Measurements from ENCODE around the gene ZDHHC14. TPM values are rescaled to one million over a fixed set of nuclear protein-coding genes. Genes with fewer than 3 reads are reported as not detected.
A peak's percentile ranks its signal among the peaks of the same experiment; 100 is the strongest.
"Not testable (repeated sequence)": the region's sequence is repeated elsewhere in the genome, so short reads cannot be mapped to it uniquely, and the experiment has no call there.

ZDHHC14 gene
- total RNA-seq, 1 donor from 2014 or later = 3.1 TPM

DNA sequence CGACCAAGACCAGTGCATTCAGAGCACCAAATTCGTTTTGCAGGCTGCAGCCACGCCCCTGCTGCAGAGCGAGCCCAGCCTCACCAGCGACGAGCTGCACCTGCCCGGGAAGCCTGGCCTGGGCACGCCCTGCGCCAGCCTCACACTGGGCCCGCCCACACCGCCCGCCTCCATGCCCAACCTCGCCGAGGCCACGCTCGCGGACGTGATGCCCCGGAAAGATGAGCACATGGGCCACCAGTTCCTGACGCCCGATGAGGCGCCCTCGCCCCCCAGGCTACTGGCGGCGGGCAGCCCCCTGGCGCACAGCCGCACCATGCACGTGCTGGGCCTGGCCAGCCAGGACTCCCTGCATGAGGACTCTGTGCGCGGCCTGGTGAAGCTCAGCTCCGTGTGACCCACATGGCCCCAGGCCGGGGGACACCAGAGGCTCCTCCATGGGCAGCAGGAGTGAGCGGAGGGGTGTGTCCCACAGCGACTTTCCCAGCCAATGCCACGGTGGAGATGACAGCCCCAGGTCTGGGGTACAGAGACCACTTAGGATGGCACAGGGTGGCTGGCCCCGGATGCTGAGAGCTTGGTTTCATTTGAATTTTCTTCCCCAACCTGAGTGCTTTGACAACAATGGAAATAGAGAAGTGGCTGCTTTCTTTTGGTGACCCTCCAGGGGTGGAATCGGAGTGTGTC, 291.9 kb downstream of the ZDHHC14 start:
- no peak for ATAC-seq

DNA sequence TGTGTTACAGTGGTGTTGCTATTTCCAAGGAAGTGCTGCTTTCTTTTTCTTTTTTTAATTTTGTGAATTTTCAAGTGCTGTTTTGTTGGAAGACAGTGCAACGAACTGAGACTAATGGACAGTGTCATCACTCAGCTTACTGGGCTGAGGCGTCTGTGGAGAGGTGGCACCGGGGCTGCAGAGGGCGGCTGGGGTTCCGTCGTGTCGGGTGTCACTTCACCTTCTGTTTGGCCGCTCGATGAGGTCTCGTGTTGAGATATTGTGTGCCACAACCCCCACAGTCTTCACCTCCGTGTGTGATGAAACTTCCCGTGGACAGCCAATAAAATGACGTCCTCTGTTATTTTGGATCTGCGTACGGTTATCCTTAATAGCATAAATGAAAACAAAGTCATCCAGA, 292.6 kb downstream of the ZDHHC14 start:
- no peak for ATAC-seq

DNA sequence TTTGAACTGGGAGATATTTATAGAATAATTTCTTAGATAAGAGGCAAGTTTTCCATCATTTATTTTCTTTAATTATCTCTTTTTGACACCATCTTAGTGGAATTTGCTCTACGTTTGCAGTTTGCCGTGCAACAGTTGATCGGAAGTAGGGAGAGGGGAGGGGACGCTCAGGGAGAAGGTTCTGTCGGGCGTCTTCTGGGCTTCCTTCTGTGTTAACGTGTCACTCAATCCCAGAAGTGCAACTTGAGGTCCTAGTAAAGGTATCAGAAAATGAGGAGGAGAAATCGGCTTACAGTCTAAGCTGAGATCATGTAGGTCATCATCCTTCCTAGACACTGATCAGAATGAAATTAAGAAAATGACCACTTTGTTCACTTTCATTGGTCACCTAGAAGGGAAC, 293.1 kb downstream of the ZDHHC14 start:
- ATAC-seq = no peak

DNA sequence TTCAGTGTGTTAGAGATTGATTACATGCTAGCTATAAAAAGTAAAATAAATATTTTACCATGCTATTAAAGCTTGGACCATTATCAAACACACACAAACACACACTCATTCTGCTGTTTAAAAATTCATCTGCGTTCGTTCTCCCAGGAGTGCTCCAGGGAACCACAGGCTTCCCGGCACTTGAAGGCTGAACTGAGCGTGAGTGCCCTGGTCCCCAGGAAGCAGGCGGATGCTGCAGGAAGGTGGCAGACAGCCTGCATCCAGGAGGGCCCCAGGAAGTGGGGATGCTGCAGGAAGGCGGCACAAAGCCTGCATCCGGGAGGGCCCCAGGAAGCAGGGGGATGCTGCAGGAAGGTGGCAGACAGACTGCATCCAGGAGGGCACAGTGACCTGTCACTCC, 294.8 kb downstream of the ZDHHC14 start:
- ATAC-seq = no peak

DNA sequence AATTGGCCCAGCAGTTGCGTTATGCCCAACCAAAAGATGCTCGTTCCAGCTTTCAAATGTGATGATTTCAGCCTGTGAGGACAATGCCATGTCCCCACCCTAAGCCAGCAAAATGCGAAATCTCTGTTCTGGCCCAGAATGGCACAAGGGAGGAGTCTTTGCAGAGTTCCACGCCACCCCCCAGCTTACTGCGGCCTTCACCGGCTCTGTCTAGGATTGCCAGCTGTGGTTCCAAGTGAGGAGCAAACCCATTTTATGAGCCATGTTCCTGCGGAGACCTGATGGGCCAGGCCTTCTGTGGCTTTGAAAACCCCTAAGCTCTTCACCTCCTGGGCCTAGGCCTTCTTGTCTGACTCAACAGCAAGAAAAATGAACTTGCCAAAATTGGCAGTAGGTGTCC, 295.3 kb downstream of the ZDHHC14 start:
- ATAC-seq = no peak

DNA sequence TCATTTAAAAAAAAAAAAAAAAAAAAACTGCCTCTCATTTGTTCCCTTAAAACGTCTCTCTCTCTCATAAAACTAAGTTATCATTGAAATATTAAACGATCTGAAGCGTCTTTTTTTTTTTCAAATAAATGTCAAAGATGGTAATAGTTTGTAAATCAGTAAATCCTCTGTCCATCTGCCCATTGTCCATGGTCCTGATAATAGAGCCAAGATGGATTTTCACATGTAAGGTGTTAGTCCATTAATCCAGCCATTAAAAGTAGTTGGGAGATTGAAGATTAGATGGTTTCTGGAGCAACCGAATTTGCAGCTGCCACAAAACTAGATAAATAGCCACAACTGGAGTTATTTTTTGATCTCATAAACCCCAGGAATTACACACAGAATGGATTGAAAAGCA, 296.2 kb downstream of the ZDHHC14 start:
- no peak for ATAC-seq

DNA sequence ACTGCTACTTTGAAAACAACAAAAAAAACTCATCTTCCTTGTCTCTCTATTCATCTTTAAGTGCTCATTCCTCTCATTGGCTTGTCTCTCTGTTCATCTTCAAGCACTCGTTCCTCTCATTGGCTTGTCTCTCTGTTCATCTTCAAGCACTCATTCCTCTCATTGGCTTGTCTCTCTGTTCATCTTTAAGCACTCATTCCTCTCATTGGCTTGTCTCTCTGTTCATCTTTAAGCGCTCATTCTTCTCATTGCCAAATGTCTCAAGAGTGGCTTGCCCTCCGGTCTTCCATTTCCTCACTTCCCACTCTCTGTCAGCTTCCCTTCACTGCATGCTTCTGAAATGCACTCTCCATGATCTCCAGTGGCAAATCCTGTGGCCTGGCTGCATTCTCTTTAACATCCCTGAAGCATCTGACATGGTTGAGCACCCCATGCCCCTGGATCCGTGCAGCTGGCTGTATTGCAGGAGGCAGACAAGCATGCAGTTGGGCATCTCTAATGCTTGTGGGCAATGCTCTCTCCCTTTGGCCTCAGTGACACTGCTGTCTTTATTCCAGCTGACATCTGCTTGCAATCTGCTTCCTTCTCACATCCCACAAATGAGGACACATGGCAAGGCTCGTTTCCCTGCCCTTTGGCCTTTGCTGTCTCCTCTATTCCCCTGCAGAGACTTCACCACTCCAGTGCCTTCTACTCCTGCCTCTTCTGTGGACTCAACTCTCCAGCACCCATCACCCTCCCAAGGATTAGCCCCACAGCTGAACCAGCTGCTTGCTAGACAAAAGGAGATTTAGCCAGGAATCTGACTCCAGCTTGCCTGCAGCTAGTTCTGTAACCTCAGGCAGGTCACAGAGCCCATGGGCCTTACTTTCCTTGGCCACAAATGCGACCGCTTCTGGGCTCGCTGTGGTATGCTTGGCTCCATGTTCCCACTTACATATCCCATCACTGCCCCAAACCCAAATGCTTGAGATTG, 298.9 kb downstream of the ZDHHC14 start:
- no peak for ATAC-seq

DNA sequence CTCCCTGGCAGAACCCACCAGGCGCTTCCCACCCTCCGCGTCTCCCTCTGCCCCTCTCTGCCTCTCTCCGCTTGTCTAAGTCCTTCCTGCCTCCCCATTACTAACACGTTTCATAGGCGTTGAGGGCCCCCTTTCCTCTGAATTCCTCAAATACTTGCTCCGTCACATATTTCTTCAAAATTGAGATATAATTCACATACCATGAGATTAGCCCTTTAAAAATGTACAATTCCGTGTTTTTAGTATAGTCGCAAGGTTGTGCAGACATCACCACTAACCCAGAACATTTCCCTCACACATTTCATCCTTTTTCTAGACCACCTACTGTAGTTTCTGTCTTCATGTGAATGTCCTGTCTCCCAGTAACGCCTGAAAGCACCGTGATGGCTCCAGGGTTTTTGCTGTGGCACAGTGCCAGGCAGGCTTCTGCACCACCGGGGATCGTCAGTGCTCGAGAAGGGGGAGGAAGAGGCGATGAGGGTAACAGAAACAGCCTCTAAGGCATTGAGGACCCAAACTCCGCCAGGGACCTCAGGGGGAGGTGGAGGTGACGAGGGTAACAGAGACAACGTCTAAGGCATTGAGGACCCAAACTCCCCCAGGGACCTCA, 300.2 kb downstream of the ZDHHC14 start:
- ATAC-seq = no peak

DNA sequence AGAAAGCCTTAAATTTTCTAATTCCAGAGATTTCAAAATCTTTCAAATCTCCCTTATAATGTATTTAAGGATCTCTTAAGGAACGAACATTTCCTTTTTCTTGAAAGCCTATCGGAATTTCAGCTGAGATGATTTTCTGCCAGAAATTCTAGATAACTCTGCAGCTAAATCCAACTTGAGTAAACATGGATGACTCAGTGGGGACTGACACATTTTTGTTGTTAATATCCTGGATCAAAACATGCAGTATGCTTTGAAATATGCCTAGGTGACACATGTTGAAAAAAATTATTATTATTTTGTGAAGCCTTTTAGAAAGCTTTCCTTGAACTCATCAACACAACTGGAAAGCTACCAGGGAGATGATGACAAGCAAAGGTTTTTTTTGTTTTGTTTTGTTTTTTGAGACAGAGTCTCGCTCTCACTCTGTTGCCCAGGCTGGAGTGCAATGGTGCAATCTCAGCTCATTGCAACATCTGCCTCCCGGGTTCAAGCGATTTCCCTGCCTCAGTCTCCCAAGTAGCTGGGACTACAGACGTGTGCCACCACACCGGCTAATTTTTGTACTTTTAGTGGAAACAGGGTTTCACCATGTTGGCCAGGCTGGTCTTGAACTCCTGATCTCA, 302.0 kb downstream of the ZDHHC14 start:
- ATAC-seq = peak; percentile 48

DNA sequence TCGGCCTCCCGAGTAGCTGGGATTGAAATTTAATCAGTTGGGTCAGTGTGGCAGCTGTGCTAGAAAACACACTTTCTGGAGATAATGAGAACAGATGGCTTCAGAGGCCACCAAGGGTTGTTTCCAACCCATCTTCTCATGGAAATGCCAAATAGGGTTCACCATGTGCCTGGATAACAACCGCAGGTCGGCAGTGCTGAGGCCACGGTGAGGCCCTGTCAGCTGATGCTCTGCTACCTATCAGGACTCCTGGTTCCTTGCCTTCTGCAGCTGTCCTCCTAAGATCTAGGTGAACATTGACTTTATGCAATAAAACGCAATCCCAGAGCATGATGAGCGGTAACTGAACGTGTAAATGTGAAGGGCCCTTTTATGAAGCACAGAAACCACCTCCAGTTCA, 302.7 kb downstream of the ZDHHC14 start:
- ATAC-seq = no peak

DNA sequence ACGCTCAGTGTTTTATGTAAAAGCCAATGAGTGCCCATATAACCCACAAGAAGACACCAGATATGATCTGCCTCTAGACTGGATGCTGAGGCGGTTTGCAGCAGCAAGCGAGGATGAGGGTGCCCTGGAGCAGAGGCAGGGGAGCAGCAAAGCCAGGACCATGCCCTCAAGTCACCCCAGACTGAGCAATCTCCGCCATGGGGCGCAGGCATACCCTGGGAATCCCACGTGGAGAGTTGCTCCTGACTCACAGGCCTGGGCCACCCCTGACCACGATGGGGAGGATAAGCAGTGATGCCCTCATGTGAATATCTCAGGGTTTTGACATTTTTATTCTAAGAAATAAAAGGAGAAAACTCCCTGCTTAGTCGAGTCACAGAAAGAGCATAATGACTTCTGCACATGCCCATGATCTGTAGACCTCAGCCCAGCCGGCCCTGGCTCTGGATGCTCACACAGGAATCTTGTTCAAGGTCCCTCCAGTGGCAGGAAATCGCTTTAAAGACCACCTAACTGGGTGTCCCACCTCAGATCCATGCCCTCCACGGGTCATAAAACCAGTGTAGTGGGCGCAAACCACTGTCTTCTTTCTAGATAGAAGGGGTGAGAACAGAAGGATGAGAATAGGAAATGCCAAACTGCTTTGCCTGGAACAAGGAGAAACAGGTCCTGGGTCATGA, 303.8 kb downstream of the ZDHHC14 start:
- peak; percentile 9 for ATAC-seq

DNA sequence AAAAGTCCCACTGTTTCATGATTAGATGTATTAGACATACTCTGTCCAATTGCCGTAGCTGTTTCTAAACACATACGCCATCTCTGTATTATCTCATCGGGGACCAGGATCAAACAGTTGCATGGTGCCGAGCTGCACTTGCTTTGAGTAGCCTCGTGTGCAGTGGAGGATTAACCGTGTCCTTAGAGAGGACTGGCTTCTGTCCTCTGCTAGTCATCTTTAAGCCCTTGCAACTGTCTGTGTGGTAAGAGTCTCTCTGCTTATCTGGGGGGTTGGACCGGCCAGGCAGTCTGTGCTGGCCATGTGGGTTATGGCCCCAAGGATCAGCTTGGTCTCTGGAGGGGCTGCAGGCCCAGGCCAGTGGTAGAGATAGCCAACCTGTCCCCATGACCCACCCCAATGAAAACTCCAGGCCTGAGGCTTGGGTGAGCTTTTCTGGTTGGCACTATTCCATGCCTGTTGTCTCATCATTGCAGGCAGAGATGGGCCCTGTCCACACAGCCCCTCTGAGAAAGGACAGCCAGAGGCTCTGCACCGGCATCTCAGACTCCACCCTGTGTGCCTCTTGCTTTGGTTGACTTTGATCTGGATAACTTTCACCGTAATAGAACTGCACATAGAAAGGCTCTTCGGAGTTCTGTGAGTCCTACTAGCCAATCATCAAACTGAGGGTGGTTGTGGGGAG, 304.7 kb downstream of the ZDHHC14 start:
- ATAC-seq = no peak

DNA sequence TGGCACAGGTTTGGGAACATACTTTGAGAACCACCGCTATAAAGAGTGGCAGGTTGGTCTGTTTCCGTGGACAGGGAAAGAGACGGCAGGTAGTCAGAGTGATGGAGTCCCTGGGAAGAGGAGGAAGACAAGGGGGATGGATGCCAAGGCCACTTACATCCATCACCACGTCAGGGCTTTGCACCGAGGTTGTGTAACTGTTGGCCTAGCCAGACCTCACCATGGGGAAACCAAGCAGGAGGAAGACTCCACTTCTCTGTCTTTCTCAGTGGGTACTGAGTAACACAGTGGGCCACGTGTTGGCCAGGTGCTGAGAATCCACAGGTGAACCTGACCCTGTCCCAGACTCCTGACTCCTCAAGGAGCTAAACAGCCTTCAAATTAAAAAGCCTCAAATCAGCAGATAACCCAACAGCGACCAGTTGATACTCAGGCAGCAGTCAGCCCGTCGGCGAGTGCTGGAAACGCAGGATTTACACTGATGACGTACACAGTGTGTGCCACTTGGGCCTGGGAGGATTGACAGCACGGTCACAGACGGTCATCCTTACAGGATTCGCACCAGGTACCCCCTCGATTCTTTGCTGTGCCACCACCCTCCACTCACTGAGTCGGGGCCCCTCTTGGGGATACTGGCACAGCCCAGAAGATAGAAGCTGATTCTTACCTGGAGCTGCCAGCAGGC, 307.4 kb downstream of the ZDHHC14 start:
- ATAC-seq = no peak

DNA sequence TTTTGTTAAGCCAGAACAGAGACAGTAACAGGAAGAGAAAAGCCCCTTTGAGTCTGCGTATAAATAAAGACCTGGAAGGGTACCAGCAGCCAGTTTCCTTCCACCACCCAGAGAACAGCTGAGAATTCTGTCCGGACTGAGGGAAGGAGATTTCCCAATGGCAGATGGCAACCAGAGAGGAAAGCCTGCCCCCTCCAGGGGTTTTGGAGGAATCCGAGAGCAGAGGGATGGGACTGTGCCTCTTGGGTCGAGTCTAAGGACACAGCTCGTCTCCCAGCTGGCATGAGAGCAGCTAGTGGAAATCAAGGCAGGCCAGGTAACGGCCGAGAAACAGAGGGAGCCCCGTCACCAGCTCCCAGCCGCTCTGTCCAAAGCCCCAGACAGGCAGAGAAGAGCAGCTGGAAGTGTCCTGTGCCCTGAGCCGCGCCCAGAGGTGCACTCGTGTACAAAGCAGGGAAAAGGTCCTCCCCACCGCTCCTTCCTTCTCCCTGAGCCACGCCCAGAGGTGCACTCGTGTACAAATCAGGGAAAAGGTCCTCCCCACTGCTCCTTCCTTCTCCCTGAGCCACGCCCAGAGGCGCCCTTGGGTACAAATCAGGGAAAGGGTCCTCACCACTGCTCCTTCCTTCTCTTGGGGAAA, 308.1 kb downstream of the ZDHHC14 start:
- ATAC-seq = peak; percentile 38

DNA sequence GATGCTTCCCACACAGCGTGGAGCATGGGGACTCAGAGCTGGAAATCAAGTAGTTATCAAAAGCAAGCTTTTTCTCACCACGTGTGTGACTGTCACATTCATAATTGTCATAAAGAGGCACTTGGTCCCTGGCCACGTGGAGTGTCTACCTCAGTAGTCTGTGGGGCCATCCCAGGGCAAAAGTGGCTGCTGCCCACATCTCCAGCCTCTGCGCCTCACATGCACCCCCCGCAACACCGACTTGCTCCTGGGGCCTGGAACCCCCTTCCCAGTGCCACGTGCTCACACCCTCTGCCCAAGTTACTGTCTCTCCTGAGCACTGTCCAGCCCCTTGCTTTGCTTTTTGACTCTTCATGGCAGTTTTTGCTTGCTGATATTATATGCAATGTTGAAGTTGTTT, 308.9 kb downstream of the ZDHHC14 start:
- ATAC-seq = no peak

DNA sequence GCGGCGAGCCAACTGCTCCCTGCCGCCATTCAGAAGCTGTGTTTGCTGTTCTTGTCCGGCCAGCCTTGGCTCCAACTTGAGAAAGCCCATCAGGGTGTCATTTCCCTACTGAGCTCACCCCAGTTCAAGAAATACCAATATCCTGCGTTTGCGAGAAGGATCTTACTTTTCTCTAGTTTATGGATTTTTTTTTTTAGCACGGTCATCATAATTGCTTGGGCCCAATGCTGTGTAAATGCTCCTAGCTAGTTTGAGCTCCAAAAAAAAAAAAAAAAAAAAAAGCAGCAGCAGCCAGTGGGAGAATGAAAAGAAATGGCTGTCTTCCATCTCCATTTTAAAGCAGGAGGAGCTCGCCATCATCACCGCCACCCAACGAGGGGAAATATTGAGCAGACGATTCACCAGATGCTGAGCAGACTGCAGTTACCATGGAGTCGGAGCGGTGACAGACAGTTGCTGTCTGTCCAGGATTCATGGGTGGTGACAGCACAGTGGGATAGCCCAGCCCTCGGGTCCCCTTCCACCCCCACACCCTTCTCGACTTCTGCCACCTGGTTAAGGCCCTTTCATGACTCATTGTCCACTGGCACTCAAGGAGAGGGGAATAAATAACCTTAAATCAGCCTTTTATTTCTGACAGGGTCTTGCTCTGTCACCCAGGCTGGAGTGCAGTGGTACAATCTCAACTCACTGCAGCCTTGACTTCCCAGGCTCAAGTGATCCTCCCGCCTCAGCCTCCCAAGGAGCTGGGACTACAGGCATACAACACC, 309.6 kb downstream of the ZDHHC14 start:
- ATAC-seq = no peak

DNA sequence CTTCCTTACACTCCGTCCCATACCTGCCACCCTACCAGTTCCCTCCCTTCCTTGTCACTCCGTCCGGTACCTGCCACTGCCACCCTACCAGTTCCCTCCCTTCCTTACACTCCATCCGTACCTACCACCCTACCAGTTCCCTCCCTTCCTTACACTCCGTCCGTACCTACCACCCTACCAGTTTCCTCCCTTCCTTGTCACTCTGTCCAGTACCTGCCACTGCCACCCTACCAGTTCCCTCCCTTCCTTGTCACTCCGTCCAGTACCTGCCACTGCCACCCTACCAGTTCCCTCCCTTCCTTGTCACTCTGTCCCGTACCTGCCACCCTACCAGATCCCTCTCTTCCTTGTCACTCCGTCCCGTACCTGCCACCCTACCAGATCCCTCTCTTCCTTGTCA, 310.6 kb downstream of the ZDHHC14 start:
- ATAC-seq = not testable (repeated sequence)

DNA sequence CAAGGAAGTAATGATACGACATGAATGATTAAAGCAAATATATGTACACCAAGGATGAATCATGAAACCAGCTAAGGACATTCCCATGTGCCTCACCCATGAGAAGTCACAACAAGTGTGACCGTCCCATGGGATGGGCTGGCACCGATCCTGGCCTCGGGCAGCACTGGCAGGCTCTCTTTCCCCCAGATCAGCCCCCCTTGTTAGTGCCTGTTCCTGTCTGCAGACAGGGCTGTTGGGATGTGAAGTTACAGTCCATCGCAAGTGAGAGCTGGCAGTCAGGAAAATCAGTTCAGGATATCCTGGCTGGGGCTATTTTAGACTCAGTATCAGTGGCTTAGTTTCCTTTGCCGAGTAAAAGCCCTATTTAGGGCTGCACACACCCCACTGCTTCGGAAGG, 312.9 kb downstream of the ZDHHC14 start:
- peak; percentile 78 for ATAC-seq

DNA sequence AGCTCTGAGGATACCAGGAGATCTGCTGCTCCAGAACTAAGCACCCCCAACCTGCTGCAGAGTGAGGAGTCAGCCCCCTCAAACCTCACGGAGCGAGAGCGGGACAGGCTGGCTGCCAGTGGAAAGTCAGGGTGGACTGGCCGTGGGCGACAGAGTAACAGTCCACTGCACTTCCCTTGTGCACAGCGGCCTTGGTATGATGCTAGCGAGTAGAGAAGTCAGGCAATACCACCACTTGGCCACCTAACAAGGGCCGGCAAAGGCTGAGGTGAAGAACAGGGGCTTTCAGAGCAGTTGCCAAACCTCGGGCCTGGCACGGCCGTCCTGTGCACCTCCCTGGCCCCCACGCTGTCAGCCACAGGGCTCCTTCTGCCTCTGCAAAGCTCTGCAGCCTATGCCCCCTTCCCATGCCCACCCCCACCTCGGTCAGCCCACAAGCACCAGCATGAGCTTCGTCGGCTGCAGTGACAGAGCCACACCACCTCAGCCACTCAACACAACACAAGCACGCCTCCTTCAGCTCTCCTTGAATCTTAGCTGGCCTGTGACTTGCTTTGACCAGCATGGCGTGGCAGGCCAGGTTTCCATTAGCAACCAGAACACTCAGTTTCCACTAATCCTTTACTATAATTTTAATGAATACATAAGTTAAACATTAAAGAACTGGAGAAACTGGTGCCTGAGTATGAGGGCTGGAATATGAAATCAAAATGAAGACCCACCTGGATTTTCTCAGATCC, 314.5 kb downstream of the ZDHHC14 start:
- no peak for ATAC-seq
